Parathyroid adenoma (tissue), 2 donors: ENCODE data around the gene MME.

Source experiments
- H2AFZ ChIP-seq: fragments of 300-600 bp; sonication (generic); one replicate; pipeline ENCODE4 v1.7.0; 2017; ENCODE audit warnings: antibody characterized with exemption, mild to moderate bottlenecking
- H3K27ac ChIP-seq: fragments of 300-600 bp; sonication (generic); one replicate; pipeline ENCODE4 v1.7.0; 2017
- H3K27me3 ChIP-seq: fragments of 300-600 bp; sonication (generic); one replicate; pipeline ENCODE4 v1.7.0; 2017; ENCODE audit warnings: low read length; ENCODE audit not compliant: control insufficient read depth, insufficient read depth
- H3K36me3 ChIP-seq: fragments of 300-600 bp; sonication (generic); one replicate; pipeline ENCODE4 v1.7.0; 2017; ENCODE audit warnings: low read length; ENCODE audit not compliant: control insufficient read depth, insufficient read depth
- H3K4me1 ChIP-seq: fragments of 300-600 bp; sonication (generic); one replicate; pipeline ENCODE4 v1.7.0; 2017; ENCODE audit warnings: control low read depth
- H3K4me2 ChIP-seq: fragments of 300-600 bp; sonication (generic); one replicate; pipeline ENCODE4 v1.7.0; 2017; ENCODE audit warnings: low read length
- H3K4me3 ChIP-seq: fragments of 300-600 bp; sonication (generic); one replicate; pipeline ENCODE4 v1.7.0; 2017; ENCODE audit warnings: low read depth, low read length
- H3K79me2 ChIP-seq: fragments of 300-600 bp; sonication (generic); one replicate; pipeline ENCODE4 v1.7.0; 2017; ENCODE audit warnings: control low read depth
- H3K9ac ChIP-seq: fragments of 300-600 bp; sonication (generic); one replicate; pipeline ENCODE4 v1.7.0; 2017; ENCODE audit warnings: mild to moderate bottlenecking
- H3K9me3 ChIP-seq: fragments of 300-600 bp; sonication (generic); one replicate; pipeline ENCODE4 v1.7.0; 2017; ENCODE audit warnings: low read length; ENCODE audit not compliant: control insufficient read depth
- TF ChIP-seq, protein P1 (sequence below): fragments of 300-600 bp; sonication (generic); IDR thresholded peaks from one replicate; pipeline ENCODE4 v1.7.0; 2017; ENCODE audit warnings: antibody characterized with exemption, mild to moderate bottlenecking
- donor health status: primary hyperparathyroidism.

The MME gene

DNA sequence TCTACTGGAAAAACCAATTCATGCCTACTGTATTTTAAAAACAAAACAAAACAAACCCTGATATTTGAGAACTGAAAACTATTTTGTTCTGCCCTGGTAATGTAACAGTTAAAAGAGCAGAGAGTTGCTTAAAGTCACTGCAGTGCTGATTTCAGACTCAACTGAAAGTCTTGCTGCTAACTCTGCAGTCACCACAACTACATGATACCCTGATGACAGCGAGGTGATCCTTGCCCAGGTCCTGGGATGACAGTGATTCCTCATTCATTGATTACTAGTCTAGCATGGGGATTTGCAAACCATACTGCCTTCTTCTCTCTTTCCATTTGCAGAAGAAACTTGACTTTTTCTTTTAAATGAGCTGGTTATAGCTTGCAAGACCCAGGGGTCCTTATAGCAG is 67.5 kb downstream of the MME start:
- H3K4me2 ChIP-seq, result no peak overlapping the region
- H3K27ac ChIP-seq, result no peak overlapping the region
- TF ChIP-seq, protein P1, sequence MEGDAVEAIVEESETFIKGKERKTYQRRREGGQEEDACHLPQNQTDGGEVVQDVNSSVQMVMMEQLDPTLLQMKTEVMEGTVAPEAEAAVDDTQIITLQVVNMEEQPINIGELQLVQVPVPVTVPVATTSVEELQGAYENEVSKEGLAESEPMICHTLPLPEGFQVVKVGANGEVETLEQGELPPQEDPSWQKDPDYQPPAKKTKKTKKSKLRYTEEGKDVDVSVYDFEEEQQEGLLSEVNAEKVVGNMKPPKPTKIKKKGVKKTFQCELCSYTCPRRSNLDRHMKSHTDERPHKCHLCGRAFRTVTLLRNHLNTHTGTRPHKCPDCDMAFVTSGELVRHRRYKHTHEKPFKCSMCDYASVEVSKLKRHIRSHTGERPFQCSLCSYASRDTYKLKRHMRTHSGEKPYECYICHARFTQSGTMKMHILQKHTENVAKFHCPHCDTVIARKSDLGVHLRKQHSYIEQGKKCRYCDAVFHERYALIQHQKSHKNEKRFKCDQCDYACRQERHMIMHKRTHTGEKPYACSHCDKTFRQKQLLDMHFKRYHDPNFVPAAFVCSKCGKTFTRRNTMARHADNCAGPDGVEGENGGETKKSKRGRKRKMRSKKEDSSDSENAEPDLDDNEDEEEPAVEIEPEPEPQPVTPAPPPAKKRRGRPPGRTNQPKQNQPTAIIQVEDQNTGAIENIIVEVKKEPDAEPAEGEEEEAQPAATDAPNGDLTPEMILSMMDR, result no peak
- no peak overlapping the region for H2AFZ ChIP-seq
- no peaks in the 10 kb centered on the region for H3K4me1 ChIP-seq
- H3K79me2 ChIP-seq, result no peaks in the 10 kb centered on the region
- no peak overlapping the region for H3K9ac ChIP-seq
- no peaks in the 10 kb centered on the region for H3K9me3 ChIP-seq
- H3K36me3 ChIP-seq, result no peaks in the 10 kb centered on the region
- no peak overlapping the region for H3K4me3 ChIP-seq
- H3K27me3 ChIP-seq, result no peaks in the 10 kb centered on the region

DNA sequence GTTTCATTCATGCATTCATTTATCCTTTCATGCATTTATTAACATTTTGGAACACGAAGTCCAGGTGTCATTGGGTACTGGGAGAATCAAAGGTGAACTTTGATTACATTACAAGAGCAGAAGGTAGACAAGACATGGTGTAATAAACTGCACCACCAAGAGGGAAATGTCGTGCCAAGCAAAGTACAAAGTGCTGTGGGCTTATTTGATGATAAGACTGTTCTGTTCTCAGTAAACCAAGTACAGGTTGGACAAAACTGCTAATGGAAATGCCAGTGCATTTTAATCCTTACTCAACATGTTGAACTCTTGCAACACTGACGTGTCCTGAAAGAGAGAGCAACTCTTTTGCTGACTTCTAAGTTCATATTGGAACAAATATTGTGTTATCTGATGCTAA is 69.4 kb downstream of the MME start:
- Histone ChIP-seq H3K27ac (no peak overlapping the region), H2AFZ (no peak overlapping the region), H3K36me3 (no peaks in the 10 kb centered on the region), H3K9ac (no peak overlapping the region), H3K27me3 (no peaks in the 10 kb centered on the region), H3K4me1 (no peaks in the 10 kb centered on the region), H3K4me2 (no peak overlapping the region), H3K4me3 (no peak overlapping the region), H3K79me2 (no peaks in the 10 kb centered on the region), H3K9me3 (no peaks in the 10 kb centered on the region)
- TF ChIP-seq, protein P1, result no peak

DNA sequence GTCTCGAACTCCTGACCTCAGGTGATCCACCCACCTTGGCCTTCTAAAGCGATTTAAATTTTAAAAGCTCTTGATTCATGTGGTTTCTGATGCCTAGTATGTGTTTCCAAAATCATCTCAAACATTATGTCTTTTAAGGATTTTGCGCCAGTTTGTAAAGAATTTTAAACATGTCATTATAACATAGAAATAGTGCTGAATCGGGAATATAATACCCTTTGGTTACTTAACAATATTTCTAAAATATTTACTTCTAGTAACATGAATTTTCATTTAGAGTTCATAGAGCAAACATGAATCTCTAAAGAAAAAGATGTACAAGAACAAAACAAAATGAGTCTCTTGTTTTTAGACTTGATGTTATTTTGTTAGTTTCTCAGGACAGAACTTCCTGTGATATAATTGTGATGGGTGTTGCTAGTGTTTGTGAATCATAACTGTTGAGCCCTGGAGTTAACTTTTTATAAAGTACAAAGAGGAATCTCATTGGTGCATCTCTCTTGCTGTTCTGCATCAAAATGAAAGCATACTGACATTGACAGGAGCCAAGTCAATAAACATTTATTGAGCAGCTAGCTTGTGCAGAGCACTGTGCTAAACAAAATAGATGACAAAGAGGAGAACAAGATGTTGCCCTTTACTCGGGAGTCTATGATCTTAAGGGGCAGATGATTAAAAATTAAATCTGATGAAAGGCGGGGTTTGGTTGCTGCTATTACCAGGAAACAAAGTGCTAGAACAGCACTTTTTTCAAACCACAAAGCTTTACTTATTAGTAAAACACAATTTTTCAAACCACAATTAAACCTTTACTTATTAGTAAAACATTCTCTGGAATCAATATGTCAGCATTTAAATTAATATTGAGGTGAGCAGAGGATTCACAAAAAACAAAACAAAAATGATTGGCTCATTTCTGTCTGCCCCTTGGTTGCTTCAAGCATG is 73.4 kb downstream of the MME start:
- no peak overlapping the region for H3K4me2 ChIP-seq
- H3K79me2 ChIP-seq, result no peaks in the 10 kb centered on the region
- no peaks in the 10 kb centered on the region for H3K9me3 ChIP-seq
- H3K36me3 ChIP-seq, result no peaks in the 10 kb centered on the region
- H3K27me3 ChIP-seq, result no peaks in the 10 kb centered on the region
- TF ChIP-seq, protein P1, result no peak
- no peak overlapping the region for H3K27ac ChIP-seq
- no peaks in the 10 kb centered on the region for H3K4me1 ChIP-seq
- no peak overlapping the region for H3K4me3 ChIP-seq
- no peak overlapping the region for H2AFZ ChIP-seq
- H3K9ac ChIP-seq, result no peak overlapping the region

DNA sequence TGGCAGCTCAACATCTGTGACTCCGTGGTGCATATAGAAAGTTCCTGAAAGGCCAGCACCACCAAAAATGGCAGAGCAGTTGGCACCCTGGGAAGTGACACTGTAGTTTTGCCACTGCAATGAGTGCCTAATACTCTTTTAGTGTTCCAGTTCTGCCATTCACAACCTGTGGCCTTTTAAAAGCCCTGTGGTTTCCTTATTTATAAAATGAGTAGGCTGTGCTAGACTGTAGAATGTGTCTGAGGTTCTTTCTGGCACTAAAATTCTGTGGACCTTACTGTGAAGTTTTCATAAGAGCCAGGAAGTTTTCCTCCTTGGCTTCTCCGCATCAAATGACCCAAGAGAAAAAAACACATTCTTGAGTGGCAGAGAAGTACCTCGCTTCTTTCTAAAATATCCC is 74.1 kb downstream of the MME start:
- no peak overlapping the region for H2AFZ ChIP-seq
- TF ChIP-seq, protein P1, result no peak
- no peaks in the 10 kb centered on the region for H3K4me1 ChIP-seq
- no peak overlapping the region for H3K4me3 ChIP-seq
- H3K27me3 ChIP-seq, result no peaks in the 10 kb centered on the region
- no peaks in the 10 kb centered on the region for H3K9me3 ChIP-seq
- no peaks in the 10 kb centered on the region for H3K36me3 ChIP-seq
- no peak overlapping the region for H3K27ac ChIP-seq
- H3K4me2 ChIP-seq, result no peak overlapping the region
- H3K9ac ChIP-seq, result no peak overlapping the region
- H3K79me2 ChIP-seq, result no peaks in the 10 kb centered on the region
